Central memory CD8-positive, alpha-beta T cell (primary cell): ENCODE measurements around the gene TNFRSF25.
A peak's percentile ranks its signal among the peaks of the same experiment; 100 is the strongest.
"Not testable (repeated sequence)": the region's sequence is repeated elsewhere in the genome, so short reads cannot be mapped to it uniquely, and the experiment has no call there.

Experiments
- ATAC-seq: fragments of 150-1000 bp; cut with Tn5 transposase; replicated peaks from 2 replicates; pipeline ENCODE4 v1.10.0; 2022; ENCODE audit warnings: mild to moderate bottlenecking, moderate FRiP score, moderate number of reproducible peaks; ENCODE audit not compliant: poor library complexity, severe bottlenecking; ENCODE audit errors: extremely low read depth
- DNase-seq, 2 donors: peaks; one replicate each; pipeline ENCODE4 v3.0.0; 2021; ENCODE audit warnings: low spot score in 2 of 2
- H3K27ac Mint-ChIP-seq: one replicate; pipeline ENCODE4 v1.8.0; 2022; ENCODE audit warnings: low read depth, mild to moderate bottlenecking, moderate library complexity, mixed read lengths
- H3K27me3 Mint-ChIP-seq: one replicate; pipeline ENCODE4 v1.8.0; 2022; ENCODE audit warnings: mixed read lengths
- H3K36me3 Mint-ChIP-seq: one replicate; pipeline ENCODE4 v1.8.0; 2022; ENCODE audit warnings: mild to moderate bottlenecking, moderate library complexity, mixed read lengths; ENCODE audit not compliant: insufficient read depth
- H3K4me1 Mint-ChIP-seq: one replicate; pipeline ENCODE4 v1.8.0; 2022; ENCODE audit warnings: mixed read lengths
- H3K4me3 Mint-ChIP-seq: one replicate; pipeline ENCODE4 v1.8.0; 2022; ENCODE audit warnings: mild to moderate bottlenecking, moderate library complexity, mixed read lengths
- H3K9me3 Mint-ChIP-seq: one replicate; pipeline ENCODE4 v1.8.0; 2022; ENCODE audit warnings: mixed read lengths

The TNFRSF25 gene

DNA sequence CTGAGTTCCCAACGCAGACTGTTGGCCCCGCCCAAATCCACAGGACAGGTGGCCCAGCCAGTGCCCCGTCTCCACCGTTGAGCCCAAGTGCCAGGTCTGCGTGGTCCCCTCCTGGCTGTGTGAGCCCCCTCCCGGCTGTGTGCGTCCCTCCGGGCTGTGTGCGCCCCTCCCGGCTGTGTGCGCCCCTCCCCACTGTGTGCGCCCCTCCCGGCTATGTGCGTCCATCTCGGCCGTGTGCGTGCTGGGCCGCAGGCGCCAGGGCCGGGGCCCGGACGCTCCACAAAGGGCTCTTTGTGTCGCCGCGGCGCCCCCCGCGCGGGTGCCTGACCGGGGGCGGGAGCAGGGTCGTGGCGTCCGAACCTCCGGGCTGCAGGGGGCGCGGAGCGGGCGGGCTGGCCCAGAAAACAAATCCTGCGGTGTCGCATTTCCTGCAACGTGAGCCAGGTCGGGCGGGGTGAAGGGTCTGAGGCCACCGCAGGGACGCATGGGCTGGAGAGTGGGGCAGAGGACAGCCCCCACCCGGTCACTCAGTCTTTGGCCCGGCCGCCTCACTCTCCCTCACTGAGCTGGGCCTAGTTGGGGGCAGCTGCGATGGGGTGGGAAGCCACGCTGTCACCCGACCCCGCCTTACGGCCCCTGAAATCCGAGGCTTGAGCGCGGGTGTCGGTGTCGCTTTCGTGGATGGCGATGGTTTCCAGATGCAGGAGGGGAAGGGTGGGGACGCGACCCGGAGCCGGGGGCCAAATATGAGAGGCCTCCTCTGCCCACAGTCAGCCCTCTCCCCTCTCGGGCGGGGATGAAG, 18.8 kb downstream of the TNFRSF25 start:
- Mint-ChIP-seq H3K4me3 (peak overlapping the region; percentile 57), H3K27me3 (peaks cover 54% of the 10 kb centered on the region)
- ATAC-seq, result no peak

DNA sequence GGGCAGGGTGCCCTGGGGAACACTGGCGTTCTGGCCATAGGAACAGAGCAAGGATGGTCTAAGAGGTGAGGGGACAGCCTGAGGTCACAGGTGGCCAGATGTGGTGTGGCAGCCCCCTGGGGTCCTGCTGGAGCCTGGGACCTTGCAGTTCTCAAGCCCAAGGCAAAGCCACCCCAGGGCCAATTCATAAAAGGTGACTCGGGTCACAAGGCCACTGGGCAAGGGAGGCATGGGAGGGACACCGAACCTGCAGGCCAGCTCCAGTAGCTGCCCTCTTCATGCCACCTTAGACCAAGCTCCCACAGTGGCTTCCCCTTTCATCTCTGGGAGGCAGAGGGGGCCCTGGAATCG, 19.3 kb downstream of the TNFRSF25 start:
- DNase-seq (no peak), ATAC-seq (no peak)
- peaks cover 60% of the 10 kb centered on the region for H3K27me3 Mint-ChIP-seq
- peak overlapping the region; percentile 57 for H3K4me3 Mint-ChIP-seq
- no peak overlapping the region for H3K27ac Mint-ChIP-seq
- H3K4me1 Mint-ChIP-seq, result peaks cover 14% of the 10 kb centered on the region
- no peaks in the 10 kb centered on the region for H3K9me3 Mint-ChIP-seq
- H3K36me3 Mint-ChIP-seq, result peaks cover 1% of the 10 kb centered on the region

More for the DNA sequence above, 18.8 kb downstream of the TNFRSF25 start:
- H3K27ac Mint-ChIP-seq, result no peak overlapping the region
- DNase-seq, result no peak
- peaks cover 1% of the 10 kb centered on the region for H3K36me3 Mint-ChIP-seq
- peaks cover 14% of the 10 kb centered on the region for H3K4me1 Mint-ChIP-seq
- H3K9me3 Mint-ChIP-seq, result no peaks in the 10 kb centered on the region

DNA sequence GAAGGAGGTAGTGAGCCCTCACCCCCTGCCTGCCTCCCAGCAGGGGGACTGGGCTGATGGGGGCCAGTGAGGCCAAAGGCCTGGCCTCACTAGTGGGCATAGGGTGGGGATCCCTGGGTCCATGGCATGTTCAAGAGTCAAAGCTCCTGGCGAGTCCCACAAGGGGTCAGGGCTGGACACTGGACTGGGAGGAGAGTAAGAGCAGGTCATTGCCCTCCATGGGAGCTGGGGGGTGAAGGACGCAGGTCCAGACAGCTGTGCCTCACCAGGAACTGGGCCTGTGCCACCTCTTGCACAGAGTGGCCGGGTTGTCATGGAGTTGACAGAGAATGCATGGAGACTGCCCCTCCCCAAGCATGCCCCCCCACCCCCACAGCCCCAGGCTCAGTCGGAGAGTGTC, 20.0 kb downstream of the TNFRSF25 start:
- DNase-seq, H3K27ac Mint-ChIP-seq, H3K4me3 Mint-ChIP-seq, H3K36me3 Mint-ChIP-seq, ATAC-seq, H3K9me3 Mint-ChIP-seq: not testable (repeated sequence)
- Mint-ChIP-seq H3K4me1 (peaks cover 14% of the 10 kb centered on the region), H3K27me3 (peaks cover 61% of the 10 kb centered on the region)

DNA sequence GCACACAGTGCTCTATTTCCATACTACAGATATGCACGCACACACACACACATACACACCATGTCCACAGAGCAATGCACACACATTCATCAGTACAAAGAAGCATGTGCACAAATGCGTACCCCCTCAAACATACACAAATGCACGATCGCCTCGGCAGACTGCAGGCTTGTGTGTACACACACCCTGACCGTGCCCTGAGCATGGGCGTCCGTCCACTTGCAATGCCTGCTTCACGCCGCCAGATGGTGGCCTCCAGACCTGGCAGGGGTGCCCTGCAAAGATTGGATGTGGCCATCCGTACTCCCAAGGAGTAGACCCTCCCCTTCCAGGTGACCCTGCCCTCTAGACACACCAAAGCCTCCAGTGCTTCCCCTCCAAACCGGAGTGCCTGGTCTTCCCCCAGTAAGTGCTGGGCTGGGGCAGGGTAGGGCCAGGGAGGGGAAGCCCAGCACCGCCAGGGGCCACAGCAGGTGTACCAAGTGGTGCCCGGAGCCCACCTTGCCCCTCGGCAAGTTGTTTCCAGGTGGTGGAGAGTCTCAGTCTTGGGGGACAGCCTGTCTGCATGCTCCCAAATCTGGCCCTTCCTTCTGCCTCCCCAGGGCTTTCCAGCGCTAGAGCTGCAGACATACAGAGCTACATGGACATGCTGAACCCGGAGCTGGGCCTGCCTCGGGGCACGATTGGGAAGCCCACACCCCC, 20.8 kb downstream of the TNFRSF25 start:
- Mint-ChIP-seq H3K27ac (no peak overlapping the region), H3K4me3 (no peak overlapping the region), H3K36me3 (no peaks in the 10 kb centered on the region), H3K4me1 (peaks cover 14% of the 10 kb centered on the region), H3K27me3 (peaks cover 56% of the 10 kb centered on the region), H3K9me3 (no peaks in the 10 kb centered on the region)
- DNase-seq, result no peak
- no peak for ATAC-seq

DNA sequence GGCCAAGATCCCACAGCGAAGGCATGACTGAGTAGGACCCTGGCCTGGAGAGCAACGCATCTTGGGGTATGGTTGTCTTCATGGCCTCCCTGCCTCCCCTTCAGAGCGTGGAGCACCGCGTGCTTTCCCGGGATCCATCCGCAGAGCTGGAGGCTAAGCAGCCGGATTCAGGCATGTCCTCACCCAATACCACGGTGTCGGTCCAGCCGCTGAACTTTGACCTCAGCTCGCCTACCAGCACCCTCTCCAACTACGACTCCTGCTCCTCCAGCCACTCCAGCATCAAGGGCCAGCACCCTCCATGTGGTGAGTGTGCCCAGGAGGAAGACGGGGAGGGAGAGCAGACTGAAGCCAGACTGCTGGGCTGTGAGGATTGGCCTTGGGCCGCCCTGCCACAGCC, 21.6 kb downstream of the TNFRSF25 start:
- H3K36me3 Mint-ChIP-seq, result no peaks in the 10 kb centered on the region
- H3K27ac Mint-ChIP-seq, result no peak overlapping the region
- DNase-seq (no peak), ATAC-seq (no peak)
- H3K4me3 Mint-ChIP-seq, result no peak overlapping the region
- H3K27me3 Mint-ChIP-seq, result peaks cover 53% of the 10 kb centered on the region
- H3K9me3 Mint-ChIP-seq, result no peaks in the 10 kb centered on the region
- peaks cover 13% of the 10 kb centered on the region for H3K4me1 Mint-ChIP-seq

DNA sequence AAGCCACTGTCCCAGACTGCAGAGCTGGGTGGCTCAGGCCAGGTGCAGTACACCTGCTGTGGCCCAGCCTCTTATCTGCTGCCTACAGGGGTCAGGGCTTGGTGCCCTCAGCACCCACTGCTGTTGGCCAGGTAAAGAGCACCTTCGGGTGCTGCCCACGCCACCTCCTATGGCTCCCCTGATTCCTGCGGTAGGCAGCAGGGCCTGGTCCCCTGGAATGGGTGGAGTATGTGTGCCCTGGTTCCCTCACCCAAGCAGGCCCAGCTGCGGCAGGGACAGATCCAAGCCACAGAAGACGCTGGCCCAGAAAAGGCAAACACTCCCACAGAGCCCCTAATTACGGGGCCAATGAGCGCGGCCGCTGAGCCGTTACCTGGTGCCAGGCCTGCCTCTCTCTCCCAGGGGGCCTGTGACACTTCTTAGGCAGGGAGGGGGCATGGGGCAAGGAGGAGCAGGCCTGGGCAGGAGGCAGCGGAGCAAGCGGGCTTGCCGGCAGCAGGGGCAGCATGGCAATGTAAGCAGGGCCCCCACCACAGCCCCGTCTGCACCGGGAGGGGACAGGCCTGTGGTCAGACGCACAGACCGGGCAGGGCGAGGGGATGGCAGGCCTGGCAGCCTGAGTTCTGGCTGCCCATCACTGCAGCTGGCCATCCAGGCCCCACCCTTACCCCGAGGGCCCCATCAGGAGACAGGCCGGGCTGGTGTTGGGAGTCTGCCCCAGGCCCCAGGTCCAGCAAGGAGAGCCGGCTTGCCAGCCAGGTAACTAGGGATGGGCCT, 22.4 kb downstream of the TNFRSF25 start:
- Mint-ChIP-seq H3K36me3 (no peaks in the 10 kb centered on the region), H3K27ac (no peak overlapping the region), H3K4me3 (no peak overlapping the region), H3K4me1 (peaks cover 11% of the 10 kb centered on the region), H3K9me3 (no peaks in the 10 kb centered on the region), H3K27me3 (peaks cover 52% of the 10 kb centered on the region)
- DNase-seq (no peak), ATAC-seq (no peak)

DNA sequence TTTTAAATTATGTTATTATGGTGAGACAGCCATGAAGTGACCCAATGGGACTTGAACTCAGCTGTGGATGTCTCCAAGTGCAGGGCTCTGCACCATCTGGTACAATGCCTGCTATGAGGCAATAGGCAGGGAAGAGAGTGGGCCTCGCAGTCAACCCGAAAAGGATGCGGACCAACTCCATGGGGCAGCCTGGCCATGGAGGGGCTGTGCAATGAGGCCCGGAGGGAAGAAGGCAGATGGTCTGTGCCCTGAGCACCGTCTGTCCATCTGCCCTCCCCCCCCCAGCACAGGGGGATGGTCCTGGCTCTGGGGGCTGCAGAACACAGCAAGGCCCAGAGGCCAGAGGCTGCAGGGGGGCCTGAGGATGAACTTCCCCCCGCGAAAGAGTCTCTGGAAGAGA, 24.4 kb downstream of the TNFRSF25 start:
- H3K27ac Mint-ChIP-seq, result no peak overlapping the region
- H3K4me1 Mint-ChIP-seq, result peaks cover 19% of the 10 kb centered on the region
- no peaks in the 10 kb centered on the region for H3K36me3 Mint-ChIP-seq
- ATAC-seq (no peak), DNase-seq (no peak)
- peaks cover 63% of the 10 kb centered on the region for H3K27me3 Mint-ChIP-seq
- peak overlapping the region; percentile 53 for H3K4me3 Mint-ChIP-seq
- H3K9me3 Mint-ChIP-seq, result no peaks in the 10 kb centered on the region

DNA sequence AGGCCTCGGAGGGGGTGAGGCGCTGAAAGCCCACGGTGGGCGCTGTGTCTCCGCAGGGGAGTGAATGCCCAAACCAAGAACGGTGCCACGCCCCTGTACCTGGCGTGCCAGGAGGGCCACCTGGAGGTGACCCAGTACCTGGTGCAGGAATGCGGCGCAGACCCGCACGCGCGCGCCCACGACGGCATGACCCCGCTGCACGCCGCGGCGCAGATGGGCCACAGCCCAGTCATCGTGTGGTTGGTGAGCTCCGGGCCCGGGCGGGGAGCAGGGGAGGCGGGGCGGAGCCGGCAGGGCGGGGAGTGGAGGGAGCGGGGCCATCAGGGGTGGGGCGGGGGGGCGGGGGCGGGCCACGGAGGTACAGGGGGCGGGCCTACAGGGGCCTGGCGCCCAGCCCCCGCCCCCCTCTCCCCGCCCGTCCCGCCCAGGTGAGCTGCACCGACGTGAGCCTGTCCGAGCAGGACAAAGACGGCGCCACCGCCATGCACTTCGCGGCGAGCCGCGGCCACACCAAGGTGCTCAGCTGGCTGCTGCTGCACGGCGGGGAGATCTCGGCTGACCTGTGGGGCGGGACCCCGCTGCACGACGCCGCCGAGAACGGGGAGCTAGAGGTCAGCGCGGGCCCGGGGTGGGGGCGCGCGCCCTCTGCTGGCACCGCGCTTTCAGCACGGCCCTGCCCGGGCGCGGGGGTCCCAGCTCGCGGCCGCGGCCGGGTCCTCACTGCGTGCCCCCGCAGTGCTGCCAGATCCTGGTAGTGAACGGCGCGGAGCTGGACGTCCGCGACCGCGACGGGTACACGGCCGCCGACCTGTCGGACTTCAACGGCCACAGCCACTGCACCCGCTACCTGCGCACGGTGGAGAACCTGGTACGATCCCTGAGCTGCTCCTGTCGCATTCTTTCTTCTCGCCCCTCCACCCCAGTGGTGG, 25.5 kb downstream of the TNFRSF25 start:
- no peak overlapping the region for H3K27ac Mint-ChIP-seq
- H3K36me3 Mint-ChIP-seq, result no peaks in the 10 kb centered on the region
- DNase-seq (peak in 1 of 2 donors; percentile 45), ATAC-seq (peak; percentile 64)
- peaks cover 15% of the 10 kb centered on the region for H3K4me1 Mint-ChIP-seq
- H3K27me3 Mint-ChIP-seq, result peaks cover 59% of the 10 kb centered on the region
- no peaks in the 10 kb centered on the region for H3K9me3 Mint-ChIP-seq
- peak overlapping the region; percentile 56 for H3K4me3 Mint-ChIP-seq

DNA sequence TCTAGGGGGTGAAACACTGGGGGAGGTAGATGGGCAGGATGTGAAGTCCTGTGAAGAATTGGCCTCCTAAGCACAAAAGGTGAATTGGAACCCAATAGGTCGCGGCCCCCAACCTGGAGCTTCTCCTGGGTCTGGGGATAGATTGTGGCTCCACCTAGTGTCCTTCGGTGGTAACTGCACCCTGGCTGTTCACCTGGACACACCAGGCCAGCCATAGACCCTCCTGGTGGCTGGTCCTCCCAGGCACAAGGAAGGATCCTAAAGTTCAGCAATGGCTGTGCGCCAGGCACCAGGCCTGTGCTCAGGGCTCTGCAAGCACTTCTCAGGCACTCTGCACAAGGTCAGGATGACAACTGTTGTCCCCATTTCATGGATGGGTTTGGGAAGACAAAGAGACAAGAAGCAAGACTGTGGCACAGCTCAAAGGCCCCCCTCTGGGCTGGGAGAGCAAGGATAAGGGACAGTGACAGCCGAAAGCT, 27.9 kb downstream of the TNFRSF25 start:
- Mint-ChIP-seq H3K27ac (no peak overlapping the region), H3K9me3 (no peaks in the 10 kb centered on the region), H3K4me3 (peak overlapping the region; percentile 15), H3K4me1 (peaks cover 15% of the 10 kb centered on the region), H3K27me3 (peaks cover 48% of the 10 kb centered on the region), H3K36me3 (peaks cover 2% of the 10 kb centered on the region)
- DNase-seq, result peak; percentile 51 to 61
- no peak for ATAC-seq

DNA sequence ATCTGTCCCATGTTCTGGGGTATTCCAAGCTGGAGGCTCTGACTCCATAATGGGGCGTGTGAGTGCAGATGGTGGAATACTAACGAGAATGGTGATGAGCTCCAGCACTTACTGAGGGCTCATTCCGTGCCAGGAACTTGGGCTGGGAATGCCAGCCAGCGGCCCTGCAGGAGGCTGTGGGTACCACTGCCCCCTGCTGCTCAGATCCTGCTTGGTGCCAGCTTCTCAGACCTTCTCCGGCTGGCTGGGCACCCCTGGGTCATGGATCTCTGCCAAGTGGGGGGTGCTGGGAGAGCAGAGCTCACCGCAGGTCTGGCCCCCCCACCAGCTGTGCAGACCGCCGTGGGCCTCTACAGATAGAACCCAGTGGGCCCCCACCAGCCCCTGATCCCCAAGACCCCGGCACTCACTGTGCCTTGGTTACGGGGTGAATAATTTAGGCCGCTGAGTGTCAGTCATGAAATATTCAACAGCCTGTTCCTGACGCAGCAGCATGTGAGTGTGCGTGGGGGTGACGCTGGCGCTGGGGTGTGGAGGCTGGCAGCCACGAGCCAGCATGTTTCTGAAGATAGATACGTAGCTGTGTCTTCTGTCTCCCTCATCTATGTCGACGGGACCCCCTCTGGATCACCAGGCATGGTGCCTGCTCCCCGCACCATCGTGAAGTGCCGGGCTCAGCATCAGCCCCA, 28.8 kb downstream of the TNFRSF25 start:
- H3K27me3 Mint-ChIP-seq, result peaks cover 47% of the 10 kb centered on the region
- H3K27ac Mint-ChIP-seq, H3K4me3 Mint-ChIP-seq, DNase-seq, H3K36me3 Mint-ChIP-seq, H3K9me3 Mint-ChIP-seq, ATAC-seq: not testable (repeated sequence)
- H3K4me1 Mint-ChIP-seq, result peaks cover 15% of the 10 kb centered on the region

DNA sequence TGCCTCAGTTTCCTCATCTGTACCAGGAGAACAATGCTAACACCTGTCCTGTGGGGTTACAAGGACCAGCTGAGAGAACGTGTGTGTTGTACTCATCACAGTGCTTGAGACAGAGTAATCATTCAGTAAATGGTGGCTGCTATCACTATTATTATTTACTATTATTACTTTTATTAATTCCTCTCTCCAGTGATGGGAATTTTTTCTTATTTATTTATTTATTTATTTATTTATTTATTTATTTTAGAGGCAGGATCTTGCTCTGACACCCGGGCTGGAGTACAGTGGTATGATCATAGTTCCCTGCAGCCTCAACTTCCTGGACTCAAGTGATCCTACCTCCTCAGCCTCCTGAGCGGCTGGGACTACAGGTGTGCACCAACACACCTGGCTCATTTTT, 29.7 kb downstream of the TNFRSF25 start:
- ATAC-seq, DNase-seq, H3K9me3 Mint-ChIP-seq, H3K27ac Mint-ChIP-seq, H3K36me3 Mint-ChIP-seq, H3K4me3 Mint-ChIP-seq: not testable (repeated sequence)
- Mint-ChIP-seq H3K27me3 (peaks cover 39% of the 10 kb centered on the region), H3K4me1 (peaks cover 15% of the 10 kb centered on the region)
